ENCODE data around the gene ZMIZ2.
A peak's percentile ranks its signal among the peaks of the same experiment; 100 is the strongest.
"Not testable (repeated sequence)": the region's sequence is repeated elsewhere in the genome, so short reads cannot be mapped to it uniquely, and the experiment has no call there.

ZMIZ2 gene, protein sequence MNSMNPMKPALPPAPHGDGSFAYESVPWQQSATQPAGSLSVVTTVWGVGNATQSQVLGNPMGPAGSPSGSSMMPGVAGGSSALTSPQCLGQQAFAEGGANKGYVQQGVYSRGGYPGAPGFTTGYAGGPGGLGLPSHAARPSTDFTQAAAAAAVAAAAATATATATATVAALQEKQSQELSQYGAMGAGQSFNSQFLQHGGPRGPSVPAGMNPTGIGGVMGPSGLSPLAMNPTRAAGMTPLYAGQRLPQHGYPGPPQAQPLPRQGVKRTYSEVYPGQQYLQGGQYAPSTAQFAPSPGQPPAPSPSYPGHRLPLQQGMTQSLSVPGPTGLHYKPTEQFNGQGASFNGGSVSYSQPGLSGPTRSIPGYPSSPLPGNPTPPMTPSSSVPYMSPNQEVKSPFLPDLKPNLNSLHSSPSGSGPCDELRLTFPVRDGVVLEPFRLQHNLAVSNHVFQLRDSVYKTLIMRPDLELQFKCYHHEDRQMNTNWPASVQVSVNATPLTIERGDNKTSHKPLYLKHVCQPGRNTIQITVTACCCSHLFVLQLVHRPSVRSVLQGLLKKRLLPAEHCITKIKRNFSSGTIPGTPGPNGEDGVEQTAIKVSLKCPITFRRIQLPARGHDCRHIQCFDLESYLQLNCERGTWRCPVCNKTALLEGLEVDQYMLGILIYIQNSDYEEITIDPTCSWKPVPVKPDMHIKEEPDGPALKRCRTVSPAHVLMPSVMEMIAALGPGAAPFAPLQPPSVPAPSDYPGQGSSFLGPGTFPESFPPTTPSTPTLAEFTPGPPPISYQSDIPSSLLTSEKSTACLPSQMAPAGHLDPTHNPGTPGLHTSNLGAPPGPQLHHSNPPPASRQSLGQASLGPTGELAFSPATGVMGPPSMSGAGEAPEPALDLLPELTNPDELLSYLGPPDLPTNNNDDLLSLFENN

DNA sequence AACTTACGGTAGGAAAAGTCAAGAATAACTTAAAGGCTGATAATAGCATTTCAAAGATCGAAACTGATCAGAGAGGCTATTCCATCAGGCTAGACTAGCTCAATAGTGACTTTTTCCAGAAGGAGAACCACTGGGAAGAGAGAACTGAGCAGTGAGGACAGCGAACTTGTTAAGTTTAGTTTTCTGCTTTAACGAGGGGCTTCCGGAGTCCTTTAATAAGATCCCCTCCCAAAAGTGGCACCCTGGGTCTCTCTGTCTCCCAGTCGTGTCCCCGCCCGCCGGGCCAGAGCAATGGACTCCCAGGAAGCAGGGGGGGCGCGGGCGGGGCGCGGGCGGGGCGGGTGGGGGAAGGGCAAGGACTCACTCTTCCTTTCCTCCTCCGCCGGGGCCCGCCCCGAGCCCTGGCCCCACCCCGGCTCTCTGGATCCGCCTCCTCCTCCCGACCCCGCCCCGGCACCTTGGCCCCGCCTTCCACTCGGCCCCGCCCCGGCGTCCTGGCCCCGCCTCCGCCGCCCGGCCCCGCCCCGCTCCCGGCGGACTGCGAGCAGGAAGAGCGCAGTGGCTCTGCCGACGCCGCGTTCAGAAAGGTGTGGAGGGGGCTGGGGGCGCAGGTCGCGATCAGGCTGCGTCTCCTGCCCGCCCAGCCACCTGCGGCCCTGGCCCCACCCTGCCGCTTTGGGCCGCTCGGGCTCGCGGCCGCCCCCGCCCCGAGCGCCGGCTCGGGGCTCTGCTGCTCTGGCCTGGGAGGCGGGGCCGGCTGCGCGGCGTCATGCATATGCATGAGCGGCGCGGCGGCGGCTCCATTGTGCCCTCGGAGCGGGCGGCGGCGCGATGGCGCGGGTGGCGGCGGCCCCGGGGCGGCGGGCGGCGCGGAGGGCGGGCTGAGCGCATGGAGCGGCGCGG lies at the start of gene ZMIZ2:
Gene ZMIZ2, plus strand, starts transcription at position 803 of the 903 bp plus-strand sequence. CDS start 7,403 bp downstream, outside the sequence.
- TF ChIP-seq POLR2A (IDR thresholded peaks at IDR 0.05; ENCODE audit: low read length) (peak; percentile 43), GATA1 (IDR thresholded peaks at IDR 0.05; ENCODE audit: low read depth, low read length) (no peak)
- DNase-seq = peak; percentile 91 to 95

DNA sequence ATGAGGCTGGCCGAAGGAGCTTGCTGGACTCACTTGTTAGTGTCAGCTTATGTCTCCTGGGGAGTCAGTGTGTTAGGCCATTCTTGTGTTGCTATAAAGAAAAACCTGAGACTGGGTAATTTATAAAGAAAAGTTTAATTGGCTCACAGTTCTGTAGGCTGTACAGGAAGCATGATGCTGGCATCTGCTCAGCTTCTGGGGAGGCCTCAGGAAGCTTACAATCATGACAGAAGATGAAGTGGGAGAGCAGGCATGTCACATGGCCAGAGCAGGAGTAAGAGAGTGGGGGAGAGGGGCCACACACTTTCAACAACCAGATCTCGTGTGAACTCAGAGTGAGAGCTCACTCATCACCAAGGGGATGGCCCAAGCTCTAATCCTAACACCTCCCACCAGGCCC lies 49.0 kb upstream of the ZMIZ2 start:
- not testable (repeated sequence) for DNase-seq

DNA sequence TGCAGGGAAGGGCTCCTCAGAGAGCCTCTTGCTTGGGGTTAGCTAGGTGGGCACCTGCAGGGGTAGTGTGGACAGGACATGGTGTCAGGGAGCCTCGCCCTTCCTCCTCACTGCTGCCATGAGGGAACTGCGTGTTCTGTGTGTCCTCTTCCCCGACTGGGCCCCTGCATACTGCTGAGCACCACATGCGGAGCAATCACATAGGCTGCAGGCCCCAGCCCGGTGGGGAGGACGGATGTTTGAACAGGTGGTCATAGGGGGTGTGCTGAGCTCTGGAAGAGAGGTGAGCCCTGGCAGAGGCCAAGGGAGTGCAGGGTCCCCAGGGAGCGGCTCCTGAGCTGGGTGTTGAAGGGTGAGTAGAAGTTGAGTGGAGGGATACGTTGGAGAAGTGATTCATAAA lies 48.3 kb upstream of the ZMIZ2 start:
- DNase-seq = no peak
- no peak for TF ChIP-seq GATA1 (IDR thresholded peaks at IDR 0.05; ENCODE audit: low read depth, low read length)
- no peak for TF ChIP-seq POLR2A (IDR thresholded peaks at IDR 0.05; ENCODE audit: low read length)

DNA sequence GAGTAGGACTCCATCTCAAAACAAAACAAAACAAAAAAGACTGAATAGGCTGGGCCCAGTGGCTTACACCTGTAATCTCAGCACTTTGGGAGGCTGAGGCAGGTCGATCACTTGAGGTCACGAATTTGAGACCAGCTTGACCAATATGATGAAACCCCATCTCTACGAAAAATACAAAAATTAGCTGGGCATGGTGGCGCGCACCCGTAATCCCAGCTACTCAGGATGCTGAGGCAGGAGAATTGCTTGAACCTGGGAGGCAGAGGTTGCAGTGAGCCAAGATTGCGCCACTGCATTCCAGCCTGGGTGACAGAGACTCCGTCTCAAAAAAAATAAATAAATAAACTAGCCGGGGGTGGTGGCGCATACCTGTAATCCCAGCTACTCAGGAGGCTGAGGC lies 45.3 kb upstream of the ZMIZ2 start:
- DNase-seq = not testable (repeated sequence)

DNA sequence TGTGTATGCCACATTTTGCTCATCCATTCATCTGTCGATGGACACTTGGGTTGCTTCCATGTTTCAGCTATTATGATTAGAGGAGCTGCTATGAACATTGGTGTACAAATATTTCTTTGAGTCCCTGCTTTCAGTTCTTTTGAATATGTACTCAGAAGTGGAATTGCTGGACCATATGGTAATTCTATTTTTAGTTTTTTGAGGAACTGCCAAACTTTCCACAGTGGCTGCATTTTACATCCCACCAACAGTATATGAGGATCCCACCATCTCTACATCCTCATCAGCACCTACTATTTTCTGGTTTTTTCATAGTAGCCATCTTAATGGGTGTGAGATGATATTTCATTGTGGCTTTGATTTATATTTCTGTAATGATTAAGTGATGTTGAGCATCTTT lies 44.7 kb upstream of the ZMIZ2 start:
- DNase-seq = no peak
- TF ChIP-seq GATA1 (IDR thresholded peaks at IDR 0.05; ENCODE audit: low read depth, low read length) (no peak), POLR2A (IDR thresholded peaks at IDR 0.05; ENCODE audit: low read length) (no peak)

DNA sequence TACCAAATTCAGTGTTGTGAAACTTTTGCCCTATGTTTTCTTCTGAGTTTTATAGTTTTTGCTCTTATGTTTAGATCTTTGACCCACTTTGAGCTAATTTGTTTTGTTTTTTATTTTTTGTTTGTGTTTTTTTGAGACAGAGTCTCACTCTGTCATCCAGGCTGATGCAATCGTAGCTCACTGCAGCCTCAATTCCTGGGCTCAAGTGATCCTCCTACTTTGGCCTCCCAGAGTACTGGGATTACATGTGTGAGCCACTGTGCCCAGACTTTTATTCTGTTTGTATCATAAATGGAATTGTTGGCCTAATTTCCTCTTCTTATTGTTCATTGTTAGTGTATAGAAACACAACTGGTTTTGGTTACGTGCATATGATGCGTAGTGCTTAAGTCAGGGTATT lies 43.2 kb upstream of the ZMIZ2 start:
- DNase-seq = peak in 1 of 2 experiments; percentile 32
- TF ChIP-seq GATA1 (IDR thresholded peaks at IDR 0.05; ENCODE audit: low read depth, low read length) (no peak), POLR2A (IDR thresholded peaks at IDR 0.05; ENCODE audit: low read length) (no peak)

DNA sequence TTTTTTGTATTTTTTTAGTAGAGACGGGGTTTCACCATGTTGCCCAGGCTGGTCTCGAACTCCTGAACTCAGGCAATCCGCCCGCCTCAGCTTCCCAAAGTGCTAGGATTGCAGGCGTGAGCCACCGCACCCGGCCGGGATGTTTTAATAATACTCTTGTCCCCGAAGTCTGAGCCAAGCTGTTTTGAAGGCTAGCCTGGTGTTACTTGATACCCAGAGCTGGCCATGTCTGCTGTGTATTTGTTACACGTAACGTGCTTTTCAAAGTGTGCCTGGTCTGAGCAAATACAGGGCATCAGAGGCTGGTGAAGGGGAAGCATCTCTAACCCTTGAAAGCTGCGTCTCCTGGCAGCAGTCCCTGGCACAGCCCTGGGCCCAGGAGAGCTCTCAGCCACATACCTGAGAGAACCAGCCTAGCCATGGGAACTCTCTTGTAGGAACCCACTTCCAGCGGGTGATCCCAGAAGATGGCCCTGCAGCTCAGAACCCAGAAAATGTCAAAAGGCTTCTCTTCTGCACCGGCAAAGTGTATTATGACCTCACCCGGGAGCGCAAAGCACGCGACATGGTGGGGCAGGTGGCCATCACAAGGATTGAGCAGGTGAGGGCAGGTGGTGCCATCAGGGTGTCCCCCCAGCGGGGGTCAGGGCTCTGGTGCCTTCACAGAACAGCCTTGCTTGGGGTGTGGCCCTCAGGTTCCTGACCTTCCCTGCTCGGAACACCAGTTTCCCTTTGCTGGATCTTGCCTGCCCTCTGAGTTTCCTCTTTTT lies 41.7 kb upstream of the ZMIZ2 start:
- DNase-seq = no peak

DNA sequence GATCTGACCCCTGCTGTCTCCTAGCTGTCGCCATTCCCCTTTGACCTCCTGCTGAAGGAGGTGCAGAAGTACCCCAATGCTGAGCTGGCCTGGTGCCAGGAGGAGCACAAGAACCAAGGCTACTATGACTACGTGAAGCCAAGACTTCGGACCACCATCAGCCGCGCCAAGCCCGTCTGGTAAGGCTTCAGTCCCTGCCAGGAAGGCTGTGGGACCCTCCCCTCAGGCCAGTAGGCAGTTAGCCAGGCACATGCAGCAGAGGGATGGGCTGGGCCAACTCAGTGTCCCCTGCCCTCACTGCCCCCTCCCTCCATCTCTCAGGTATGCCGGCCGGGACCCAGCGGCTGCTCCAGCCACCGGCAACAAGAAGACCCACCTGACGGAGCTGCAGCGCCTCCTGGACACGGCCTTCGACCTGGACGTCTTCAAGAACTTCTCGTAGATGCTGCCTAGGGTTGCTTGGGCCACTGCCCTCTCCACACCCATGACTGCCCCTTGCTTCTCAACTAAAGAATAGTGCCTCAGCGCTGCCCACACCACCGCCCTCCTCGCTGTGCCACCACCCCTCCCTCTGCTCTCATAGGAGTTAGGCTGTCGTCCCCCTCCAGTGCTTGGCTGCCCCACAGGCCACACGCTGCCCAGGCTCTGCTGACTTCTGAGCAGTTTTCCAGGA lies 41.0 kb upstream of the ZMIZ2 start:
- no peak for DNase-seq
- no peak for TF ChIP-seq POLR2A (IDR thresholded peaks at IDR 0.05; ENCODE audit: low read length)
- no peak for TF ChIP-seq GATA1 (IDR thresholded peaks at IDR 0.05; ENCODE audit: low read depth, low read length)

More for the DNA sequence above, 41.7 kb upstream of the ZMIZ2 start:
- TF ChIP-seq POLR2A (IDR thresholded peaks at IDR 0.05; ENCODE audit: low read length) (no peak), GATA1 (IDR thresholded peaks at IDR 0.05; ENCODE audit: low read depth, low read length) (no peak)

DNA sequence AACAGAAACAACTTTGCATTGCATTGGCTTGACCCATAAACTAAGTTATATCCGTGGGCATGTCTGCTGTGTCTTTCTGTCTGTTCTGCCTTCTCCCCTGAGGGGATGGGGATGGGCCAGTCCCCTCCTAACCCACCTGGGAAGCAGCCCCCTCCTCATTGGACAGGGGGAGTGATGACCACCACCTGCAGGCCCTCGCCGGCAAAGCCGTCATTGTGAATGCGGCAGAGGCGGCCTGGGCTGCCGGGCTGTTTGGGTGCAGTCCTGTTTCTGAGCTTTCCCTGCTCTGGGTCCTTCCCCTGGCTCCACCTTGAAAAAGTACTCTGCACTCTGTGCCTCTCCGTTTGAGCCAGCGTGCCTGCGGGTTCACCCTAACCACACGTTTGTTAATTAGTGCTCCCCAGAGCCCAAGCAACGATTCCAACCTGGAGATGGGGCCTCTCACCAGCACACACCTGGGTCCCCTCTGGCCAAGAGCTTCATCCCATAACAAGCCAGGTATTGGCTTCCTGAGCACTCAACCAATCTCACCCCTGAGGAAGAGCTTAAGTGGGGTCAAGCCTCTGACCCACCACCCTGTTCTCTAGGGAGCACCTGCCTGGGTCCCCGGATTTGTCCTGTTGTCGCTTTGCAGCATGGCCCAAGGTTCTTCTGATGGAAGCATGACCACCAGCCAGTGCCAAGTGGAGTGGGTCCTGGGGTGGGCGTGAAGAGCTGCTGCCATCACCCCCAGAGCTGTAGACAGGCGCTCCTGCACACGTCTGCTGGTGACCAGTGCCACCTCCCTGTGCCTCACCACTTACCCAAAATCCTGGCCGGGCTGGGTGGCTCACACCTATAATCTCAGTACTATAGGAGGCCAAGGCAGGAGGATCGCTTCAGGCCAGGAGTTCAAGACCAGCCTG lies 39.4 kb upstream of the ZMIZ2 start:
- DNase-seq = no peak
- TF ChIP-seq GATA1 (IDR thresholded peaks at IDR 0.05; ENCODE audit: low read depth, low read length) = no peak
- no peak for TF ChIP-seq POLR2A (IDR thresholded peaks at IDR 0.05; ENCODE audit: low read length)

DNA sequence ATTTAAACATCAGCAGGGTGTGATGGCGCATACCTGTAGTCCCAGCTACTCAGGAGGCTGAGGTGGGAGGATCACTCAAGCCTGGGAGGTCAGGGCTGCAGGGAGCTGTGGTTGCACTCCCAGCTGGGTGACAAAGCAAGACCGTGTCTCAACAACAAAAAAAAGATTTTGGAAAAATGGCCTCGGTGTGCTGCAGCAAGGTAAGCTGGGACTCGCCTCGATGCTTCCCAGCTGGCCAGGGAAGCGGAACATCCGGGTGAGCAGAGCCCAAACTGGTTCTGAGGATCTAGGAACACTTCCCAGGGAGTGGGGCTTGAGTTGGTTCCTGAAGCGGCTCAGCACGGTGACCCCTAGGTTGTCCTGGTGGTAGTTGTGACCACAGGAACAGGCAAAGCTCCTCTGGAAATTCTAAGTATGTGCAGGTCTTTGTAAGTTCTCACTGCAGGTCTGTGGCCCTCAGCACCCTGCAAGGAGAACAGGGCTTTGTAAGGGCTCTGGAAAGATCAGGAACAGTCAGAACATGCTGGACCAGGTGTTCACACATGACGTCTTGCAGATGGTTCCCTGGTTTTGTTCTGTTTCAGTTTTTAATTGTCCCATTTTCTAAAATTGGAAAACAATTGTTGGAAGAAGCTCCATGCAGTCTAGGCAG lies 38.6 kb upstream of the ZMIZ2 start:
- TF ChIP-seq POLR2A (IDR thresholded peaks at IDR 0.05; ENCODE audit: low read length) (no peak), GATA1 (IDR thresholded peaks at IDR 0.05; ENCODE audit: low read depth, low read length) (no peak)
- no peak for DNase-seq

DNA sequence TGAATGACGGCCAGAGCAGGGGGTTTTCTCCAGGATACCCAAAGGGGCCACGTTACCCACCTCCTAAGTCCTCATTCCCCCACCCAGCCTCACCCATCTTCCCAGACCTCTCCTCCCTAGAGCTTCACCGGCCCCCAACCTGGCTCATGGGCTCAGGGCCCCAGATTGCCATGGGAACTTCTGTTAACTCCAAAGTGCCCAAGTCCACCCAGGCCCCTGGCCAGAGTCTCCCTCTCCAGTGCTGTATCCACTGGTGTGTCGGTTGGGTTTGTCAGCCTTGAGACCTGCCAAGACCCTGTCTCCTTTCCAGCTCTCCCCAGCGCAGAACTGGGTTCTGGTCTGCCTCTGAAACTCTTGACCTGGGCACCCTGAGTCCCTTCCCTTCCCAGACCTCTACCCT lies 37.1 kb upstream of the ZMIZ2 start:
- TF ChIP-seq GATA1 (IDR thresholded peaks at IDR 0.05; ENCODE audit: low read depth, low read length) = no peak
- no peak for TF ChIP-seq POLR2A (IDR thresholded peaks at IDR 0.05; ENCODE audit: low read length)
- DNase-seq = no peak
